Dermis microvascular lymphatic vessel endothelial cell (primary cell): ENCODE results near the gene GNS. TPM values are rescaled to one million over a fixed set of nuclear protein-coding genes. Genes with fewer than 3 reads are reported as not detected.

Source experiments
- DNase-seq, 2 donors: peaks; one replicate each; pipeline versions ENCODE4 v3.0.0 to v3.0.0-alpha.2; 2010; ENCODE audit warnings: low read depth in 2 of 2
- total RNA-seq: library from RNA; depleted of rRNA; stranded (reverse); fragments of >200 nt; gene quantifications from 2 replicates; pipeline ENCODE4 v1.2.1, GENCODE V29; 2014

Gene GNS
- 287 and 409 TPM in 2 replicates for total RNA-seq

GRCh38 chr12:64759035-64759894 lies at the start of gene GNS:
GNS (minus strand) TSS chr12:64759406; CDS start chr12:64759276, 130 bp downstream.
- DNase-seq, result peak; percentile 83 to 95

GRCh38 chr12:64808110-64808509 lies 48.9 kb upstream of the GNS start:
- no peak for DNase-seq

- peak; percentile 81 to 87 for DNase-seq
Measured at GRCh38 chr12:64806593-64807460, 47.6 kb upstream of the GNS start.

DNA sequence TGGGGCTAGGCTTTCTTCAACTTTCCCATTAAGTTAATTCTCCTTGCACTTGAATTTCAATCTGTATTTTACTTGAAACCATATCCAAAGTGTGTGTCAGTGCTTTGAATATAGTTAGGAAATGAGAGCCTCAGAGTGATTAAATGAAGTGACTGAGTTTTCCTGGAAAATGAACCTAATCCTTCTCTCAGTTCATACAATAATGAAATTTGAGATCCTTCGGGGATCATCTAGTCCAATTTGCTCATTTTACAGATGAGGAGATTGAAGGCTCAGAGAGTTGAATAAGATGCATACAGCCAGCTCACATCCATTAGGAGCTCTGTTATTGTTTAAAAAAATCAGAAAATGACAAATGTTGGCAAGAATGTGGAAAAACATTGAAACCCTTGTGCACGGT lies 47.0 kb upstream of the GNS start:
- DNase-seq, result no peak

GRCh38 chr12:64802180-64802775 lies 43.1 kb upstream of the GNS start:
- DNase-seq, result peak in 1 of 2 donors; percentile 48

- DNase-seq, result peak in 1 of 2 donors; percentile 34
Measured at GRCh38 chr12:64801381-64801780, 42.2 kb upstream of the GNS start.

- DNase-seq, result no peak
Measured at GRCh38 chr12:64800640-64801039, 41.4 kb upstream of the GNS start.

GRCh38 chr12:64798165-64798564 lies 39.0 kb upstream of the GNS start:
- DNase-seq, result no peak

GRCh38 chr12:64797156-64797555 lies 38.0 kb upstream of the GNS start:
- DNase-seq, result no peak

DNA sequence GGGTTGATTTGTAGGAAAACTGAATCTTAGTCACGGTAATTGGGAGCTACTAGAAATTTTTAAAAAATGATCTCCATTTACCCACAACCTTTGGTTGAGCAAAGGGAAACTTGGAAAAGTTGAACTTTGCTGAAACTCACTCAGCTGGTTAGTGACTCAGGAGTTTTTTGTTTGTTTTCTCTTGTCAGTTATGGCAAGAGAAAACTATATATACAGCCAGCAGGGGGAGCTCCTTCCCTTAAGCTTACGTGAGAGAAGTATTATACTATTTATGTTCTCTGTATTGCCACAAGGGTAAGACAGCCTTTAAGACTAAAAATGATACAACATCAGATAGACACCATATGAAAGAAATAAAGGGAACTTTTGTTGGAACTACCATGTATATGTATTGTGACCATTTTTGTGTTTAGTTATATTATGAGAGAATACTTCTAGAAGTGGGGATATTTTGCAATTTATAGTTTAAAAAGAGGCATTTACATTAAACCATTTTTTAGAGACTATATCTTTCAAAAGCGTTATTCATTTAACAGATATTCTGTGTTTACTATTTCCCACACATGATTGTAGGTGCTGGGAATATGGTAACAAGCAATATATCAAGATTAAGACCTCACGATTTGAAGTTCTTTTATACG lies 37.1 kb upstream of the GNS start:
- peak; percentile 88 to 94 for DNase-seq

GRCh38 chr12:64794305-64794704 lies 35.1 kb upstream of the GNS start:
- no peak for DNase-seq

DNA sequence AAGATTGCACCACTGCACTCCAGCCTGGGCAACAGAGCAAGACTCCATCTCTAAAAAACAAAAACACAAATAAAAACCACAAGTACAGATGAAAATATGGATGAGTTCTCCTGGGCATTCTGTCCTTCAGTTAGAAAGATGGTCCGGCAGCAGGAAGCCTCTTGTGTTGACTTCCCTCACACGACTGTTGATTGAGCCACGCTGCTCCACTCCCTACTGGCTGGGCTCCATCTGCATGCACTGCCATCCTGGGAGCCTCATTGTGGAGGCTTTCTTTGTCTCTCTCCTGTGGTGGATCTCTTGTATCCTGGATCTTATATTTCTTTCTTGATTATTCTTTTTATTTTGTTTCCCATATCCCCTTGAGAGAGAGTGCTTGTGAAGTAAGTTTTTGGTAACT lies 34.4 kb upstream of the GNS start:
- no peak for DNase-seq

GRCh38 chr12:64792128-64792527 lies 32.9 kb upstream of the GNS start:
- DNase-seq, result no peak

DNA sequence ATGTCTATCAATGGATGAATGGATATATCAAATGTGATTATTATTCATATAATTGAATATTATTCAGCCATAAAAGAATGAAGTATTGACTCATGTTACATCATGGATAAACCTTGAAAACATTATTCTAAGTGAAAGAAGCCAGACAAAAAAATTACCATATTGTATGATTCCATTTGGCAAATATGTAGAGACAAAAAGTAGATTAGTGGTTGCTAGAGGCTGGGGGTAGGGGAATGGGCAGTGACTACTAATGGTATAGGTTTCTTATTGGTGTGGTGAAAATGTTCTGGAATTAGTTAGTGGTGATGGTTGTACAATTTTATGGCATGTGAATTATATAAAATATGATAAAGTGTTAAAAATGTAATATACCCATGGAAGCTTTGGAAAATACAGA lies 31.8 kb upstream of the GNS start:
- DNase-seq, result no peak

GRCh38 chr12:64790166-64790565 lies 31.0 kb upstream of the GNS start:
- DNase-seq, result no peak

GRCh38 chr12:64785838-64786237 lies 26.6 kb upstream of the GNS start:
- no peak for DNase-seq

DNA sequence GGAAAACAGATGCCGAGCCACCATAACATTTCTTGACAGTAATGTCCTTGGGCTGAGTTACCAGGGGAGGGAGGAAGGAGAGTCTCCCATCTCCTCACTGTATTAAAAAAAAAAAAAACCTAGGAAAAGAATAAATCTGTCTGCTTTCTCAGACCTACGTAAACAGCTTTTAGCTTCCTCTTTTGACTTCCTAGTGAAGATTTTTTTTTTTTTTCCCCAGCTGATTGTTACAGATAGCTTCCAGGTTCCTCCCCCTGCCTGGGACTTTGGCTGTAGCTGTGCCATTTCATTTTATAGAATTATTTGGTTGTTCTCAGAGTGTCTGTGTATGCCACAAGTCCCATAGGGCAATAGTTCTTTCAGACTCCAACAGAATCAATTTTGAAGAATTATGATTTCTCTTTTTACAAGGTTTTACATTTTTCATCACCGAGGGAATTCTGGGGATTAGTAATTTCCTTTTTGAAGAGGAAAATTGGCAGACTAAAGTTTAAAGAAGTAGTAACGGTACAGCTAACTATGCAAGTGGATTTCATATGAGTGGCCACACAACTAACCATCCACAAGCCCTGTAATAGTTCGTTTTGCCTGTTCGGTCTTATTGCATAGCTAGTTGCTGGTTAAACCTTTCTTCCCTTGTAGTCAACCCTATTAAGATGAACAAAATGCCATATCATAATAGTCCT lies 23.1 kb upstream of the GNS start:
- DNase-seq, result peak in 1 of 2 donors; percentile 69

GRCh38 chr12:64781280-64782190 lies 22.3 kb upstream of the GNS start:
- peak in 1 of 2 donors; percentile 25 for DNase-seq

DNA sequence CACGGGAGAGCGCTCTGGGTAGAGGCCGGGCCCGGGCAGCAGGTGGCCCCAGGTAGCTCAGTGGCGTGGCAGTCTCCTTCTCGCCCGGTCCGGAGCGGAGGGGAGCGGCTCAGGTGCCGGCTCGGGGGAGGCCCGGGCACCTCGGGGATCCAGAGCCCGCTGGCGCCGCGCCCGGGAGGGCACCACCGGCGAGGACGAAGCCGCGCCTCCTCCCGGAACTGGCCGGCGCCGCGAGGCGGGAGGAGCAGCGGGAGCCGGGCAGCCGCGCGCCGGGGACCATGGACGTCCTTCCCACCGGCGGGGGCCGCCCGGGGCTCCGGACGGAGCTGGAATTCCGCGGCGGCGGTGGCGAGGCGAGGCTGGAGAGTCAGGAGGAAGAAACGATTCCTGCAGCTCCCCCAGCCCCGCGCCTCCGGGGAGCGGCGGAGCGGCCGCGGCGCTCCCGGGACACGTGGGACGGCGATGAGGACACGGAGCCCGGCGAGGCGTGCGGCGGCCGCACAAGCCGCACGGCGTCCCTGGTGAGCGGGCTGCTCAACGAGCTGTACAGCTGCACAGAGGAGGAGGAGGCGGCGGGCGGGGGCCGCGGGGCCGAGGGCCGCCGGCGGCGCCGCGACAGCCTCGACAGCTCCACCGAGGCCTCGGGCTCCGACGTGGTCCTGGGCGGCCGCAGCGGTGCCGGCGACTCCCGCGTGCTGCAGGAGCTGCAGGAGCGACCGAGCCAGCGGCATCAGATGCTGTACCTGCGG lies 21.5 kb upstream of the GNS start:
- peak in 1 of 2 donors; percentile 42 for DNase-seq
